ENCODE data around the gene ABCA9. TPM values are rescaled to one million over a fixed set of nuclear protein-coding genes. Genes with fewer than 3 reads are reported as not detected.

The ABCA9 gene
- total and polyA plus RNA-seq, 9 of the 15 experiments (the other 6 are each of a cell fraction or from before 2014, with no cell fraction given), result 0.04 TPM; not detected in 8

- TF ChIP-seq CREB1 (IDR thresholded peaks at IDR 0.05) (peak; percentile 72), CREB1 (CRISPR knock-in tag; IDR thresholded peaks at IDR 0.05) (peak; percentile 61; the same call in 1 of the 2 replicates), FOXK2 (conservative IDR thresholded peaks at IDR 0.05 in 1 of 2, IDR thresholded peaks at IDR 0.05 in 1 of 2; ENCODE audit: low read depth in 2 of 2) (peak; percentile 92 to 93), CREM (IDR thresholded peaks at IDR 0.05; ENCODE audit: low read depth) (peak; percentile 84), ZNF274 (IDR thresholded peaks at IDR 0.05; ENCODE audit: borderline replicate concordance, low read depth, low read length) (no peak), TSC22D4 (tag; IDR thresholded peaks at IDR 0.05) (no peak), TAF1 (IDR thresholded peaks at IDR 0.05; ENCODE audit: control insufficient read depth, extremely low read depth, insufficient read depth, low read length, severe bottlenecking) (peak; percentile 21), CC2D1A (IDR thresholded peaks at IDR 0.05) (no peak), RAD51 (IDR thresholded peaks at IDR 0.05; ENCODE audit: borderline replicate concordance, low read depth) (no peak), SP1 (CRISPR knock-in tag; IDR thresholded peaks at IDR 0.05) (peak; percentile 28; the same call in 1 of the 2 replicates), SIRT6 (IDR thresholded peaks at IDR 0.05; ENCODE audit: low read depth, low read length) (no peak), NR2C1 (IDR thresholded peaks at IDR 0.05) (no peak), NR2C1 (tag; IDR thresholded peaks at IDR 0.05) (0 out of 2 replicates have a peak, but pooled peaks have one; percentile 32), SNRNP70 (optimal IDR thresholded peaks at IDR 0.05; ENCODE audit: low read depth, low read length) (no peak), YY1 (IDR thresholded peaks at IDR 0.05; ENCODE audit: borderline replicate concordance in 1 of 3, control insufficient read depth in 1 of 3, extremely low read depth in 1 of 3, insufficient read depth in 3 of 3, insufficient read length in 1 of 3, insufficient replicate concordance in 2 of 3, low read depth in 1 of 3, low read length in 2 of 3) (peak in 1 of 3 experiments; percentile 6)
- TF ChIP-seq, protein P1, sequence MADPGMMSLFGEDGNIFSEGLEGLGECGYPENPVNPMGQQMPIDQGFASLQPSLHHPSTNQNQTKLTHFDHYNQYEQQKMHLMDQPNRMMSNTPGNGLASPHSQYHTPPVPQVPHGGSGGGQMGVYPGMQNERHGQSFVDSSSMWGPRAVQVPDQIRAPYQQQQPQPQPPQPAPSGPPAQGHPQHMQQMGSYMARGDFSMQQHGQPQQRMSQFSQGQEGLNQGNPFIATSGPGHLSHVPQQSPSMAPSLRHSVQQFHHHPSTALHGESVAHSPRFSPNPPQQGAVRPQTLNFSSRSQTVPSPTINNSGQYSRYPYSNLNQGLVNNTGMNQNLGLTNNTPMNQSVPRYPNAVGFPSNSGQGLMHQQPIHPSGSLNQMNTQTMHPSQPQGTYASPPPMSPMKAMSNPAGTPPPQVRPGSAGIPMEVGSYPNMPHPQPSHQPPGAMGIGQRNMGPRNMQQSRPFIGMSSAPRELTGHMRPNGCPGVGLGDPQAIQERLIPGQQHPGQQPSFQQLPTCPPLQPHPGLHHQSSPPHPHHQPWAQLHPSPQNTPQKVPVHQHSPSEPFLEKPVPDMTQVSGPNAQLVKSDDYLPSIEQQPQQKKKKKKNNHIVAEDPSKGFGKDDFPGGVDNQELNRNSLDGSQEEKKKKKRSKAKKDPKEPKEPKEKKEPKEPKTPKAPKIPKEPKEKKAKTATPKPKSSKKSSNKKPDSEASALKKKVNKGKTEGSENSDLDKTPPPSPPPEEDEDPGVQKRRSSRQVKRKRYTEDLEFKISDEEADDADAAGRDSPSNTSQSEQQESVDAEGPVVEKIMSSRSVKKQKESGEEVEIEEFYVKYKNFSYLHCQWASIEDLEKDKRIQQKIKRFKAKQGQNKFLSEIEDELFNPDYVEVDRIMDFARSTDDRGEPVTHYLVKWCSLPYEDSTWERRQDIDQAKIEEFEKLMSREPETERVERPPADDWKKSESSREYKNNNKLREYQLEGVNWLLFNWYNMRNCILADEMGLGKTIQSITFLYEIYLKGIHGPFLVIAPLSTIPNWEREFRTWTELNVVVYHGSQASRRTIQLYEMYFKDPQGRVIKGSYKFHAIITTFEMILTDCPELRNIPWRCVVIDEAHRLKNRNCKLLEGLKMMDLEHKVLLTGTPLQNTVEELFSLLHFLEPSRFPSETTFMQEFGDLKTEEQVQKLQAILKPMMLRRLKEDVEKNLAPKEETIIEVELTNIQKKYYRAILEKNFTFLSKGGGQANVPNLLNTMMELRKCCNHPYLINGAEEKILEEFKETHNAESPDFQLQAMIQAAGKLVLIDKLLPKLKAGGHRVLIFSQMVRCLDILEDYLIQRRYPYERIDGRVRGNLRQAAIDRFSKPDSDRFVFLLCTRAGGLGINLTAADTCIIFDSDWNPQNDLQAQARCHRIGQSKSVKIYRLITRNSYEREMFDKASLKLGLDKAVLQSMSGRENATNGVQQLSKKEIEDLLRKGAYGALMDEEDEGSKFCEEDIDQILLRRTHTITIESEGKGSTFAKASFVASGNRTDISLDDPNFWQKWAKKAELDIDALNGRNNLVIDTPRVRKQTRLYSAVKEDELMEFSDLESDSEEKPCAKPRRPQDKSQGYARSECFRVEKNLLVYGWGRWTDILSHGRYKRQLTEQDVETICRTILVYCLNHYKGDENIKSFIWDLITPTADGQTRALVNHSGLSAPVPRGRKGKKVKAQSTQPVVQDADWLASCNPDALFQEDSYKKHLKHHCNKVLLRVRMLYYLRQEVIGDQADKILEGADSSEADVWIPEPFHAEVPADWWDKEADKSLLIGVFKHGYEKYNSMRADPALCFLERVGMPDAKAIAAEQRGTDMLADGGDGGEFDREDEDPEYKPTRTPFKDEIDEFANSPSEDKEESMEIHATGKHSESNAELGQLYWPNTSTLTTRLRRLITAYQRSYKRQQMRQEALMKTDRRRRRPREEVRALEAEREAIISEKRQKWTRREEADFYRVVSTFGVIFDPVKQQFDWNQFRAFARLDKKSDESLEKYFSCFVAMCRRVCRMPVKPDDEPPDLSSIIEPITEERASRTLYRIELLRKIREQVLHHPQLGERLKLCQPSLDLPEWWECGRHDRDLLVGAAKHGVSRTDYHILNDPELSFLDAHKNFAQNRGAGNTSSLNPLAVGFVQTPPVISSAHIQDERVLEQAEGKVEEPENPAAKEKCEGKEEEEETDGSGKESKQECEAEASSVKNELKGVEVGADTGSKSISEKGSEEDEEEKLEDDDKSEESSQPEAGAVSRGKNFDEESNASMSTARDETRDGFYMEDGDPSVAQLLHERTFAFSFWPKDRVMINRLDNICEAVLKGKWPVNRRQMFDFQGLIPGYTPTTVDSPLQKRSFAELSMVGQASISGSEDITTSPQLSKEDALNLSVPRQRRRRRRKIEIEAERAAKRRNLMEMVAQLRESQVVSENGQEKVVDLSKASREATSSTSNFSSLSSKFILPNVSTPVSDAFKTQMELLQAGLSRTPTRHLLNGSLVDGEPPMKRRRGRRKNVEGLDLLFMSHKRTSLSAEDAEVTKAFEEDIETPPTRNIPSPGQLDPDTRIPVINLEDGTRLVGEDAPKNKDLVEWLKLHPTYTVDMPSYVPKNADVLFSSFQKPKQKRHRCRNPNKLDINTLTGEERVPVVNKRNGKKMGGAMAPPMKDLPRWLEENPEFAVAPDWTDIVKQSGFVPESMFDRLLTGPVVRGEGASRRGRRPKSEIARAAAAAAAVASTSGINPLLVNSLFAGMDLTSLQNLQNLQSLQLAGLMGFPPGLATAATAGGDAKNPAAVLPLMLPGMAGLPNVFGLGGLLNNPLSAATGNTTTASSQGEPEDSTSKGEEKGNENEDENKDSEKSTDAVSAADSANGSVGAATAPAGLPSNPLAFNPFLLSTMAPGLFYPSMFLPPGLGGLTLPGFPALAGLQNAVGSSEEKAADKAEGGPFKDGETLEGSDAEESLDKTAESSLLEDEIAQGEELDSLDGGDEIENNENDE (IDR thresholded peaks at IDR 0.05; ENCODE audit: low read depth, low read length), result no peak
Observed at GRCh38 chr17:69103557-69104233, 43.0 kb upstream of the ABCA9 start (continued).
